ENCODE data around the gene KDM2B.
A peak's percentile ranks its signal among the peaks of the same experiment; 100 is the strongest.

KDM2B gene

DNA sequence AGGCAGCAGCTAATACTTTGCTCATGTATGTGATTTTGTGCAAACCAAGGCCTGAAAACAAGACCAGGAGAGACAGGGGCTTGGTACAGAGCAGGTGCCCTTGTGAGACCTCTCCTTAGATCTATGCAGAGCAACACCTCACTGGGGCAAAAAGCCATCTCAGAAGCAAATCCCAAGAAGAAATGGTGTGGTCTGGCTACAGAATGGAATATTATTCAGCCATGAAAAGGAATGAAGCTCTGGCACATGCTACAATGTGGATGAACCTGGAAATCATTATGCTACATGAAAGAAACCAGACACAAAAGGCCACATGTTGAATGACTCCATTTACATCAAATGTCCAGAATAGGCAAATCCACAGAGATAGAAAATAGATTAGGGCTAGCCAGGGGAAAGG is 61.6 kb downstream of the KDM2B start:
- Histone ChIP-seq H3K4me3 (ENCODE audit: low read length) (no peak overlapping the region), H3K27me3 (ENCODE audit: low read depth, low read length) (no peaks in the 10 kb centered on the region), H3K79me2 (ENCODE audit: low read length) (peaks cover 93% of the 10 kb centered on the region), H2AFZ (ENCODE audit: low read depth, low read length) (no peak overlapping the region), H3K9me3 (ENCODE audit: insufficient read depth, low read length) (no peaks in the 10 kb centered on the region), H4K20me1 (ENCODE audit: insufficient read depth, low read length) (peaks cover 73% of the 10 kb centered on the region), H3K36me3 (replicated peaks; ENCODE audit: low read depth, low read length) (peaks cover 68% of the 10 kb centered on the region), H3K4me2 (ENCODE audit: low read length) (no peak overlapping the region), H3K9ac (ENCODE audit: low read length) (no peak overlapping the region), H3K27ac (ENCODE audit: low read length) (peak overlapping the region; percentile 21; the same call in 1 of the 2 replicates), H3K4me1 (ENCODE audit: low read length) (peaks cover 65% of the 10 kb centered on the region)
- no peak for TF ChIP-seq EZH2phosphoT487 (IDR thresholded peaks at IDR 0.05; ENCODE audit: low read depth)
- TF ChIP-seq, protein P1, sequence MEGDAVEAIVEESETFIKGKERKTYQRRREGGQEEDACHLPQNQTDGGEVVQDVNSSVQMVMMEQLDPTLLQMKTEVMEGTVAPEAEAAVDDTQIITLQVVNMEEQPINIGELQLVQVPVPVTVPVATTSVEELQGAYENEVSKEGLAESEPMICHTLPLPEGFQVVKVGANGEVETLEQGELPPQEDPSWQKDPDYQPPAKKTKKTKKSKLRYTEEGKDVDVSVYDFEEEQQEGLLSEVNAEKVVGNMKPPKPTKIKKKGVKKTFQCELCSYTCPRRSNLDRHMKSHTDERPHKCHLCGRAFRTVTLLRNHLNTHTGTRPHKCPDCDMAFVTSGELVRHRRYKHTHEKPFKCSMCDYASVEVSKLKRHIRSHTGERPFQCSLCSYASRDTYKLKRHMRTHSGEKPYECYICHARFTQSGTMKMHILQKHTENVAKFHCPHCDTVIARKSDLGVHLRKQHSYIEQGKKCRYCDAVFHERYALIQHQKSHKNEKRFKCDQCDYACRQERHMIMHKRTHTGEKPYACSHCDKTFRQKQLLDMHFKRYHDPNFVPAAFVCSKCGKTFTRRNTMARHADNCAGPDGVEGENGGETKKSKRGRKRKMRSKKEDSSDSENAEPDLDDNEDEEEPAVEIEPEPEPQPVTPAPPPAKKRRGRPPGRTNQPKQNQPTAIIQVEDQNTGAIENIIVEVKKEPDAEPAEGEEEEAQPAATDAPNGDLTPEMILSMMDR (IDR thresholded peaks at IDR 0.05; ENCODE audit: low read depth, low read length) = no peak

DNA sequence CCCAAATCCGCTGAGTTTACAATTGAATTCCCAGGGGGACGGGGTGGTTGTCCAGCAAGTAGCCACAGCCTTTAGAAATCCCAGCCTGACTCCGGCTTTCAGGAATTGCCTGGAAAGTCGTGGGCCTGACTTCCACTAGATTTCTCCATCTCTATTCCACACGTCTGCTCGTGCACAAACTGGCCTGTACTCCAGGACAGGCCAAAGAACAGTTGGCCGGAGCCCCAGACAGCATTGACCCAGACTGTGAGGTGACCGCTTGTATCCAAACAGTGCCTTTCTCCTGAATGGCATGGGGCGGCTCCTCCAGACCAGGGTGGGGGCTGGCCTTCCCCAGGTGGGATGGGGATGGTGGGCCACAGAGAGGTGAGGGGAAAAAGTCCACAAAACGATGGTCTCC is 62.2 kb downstream of the KDM2B start:
- peaks cover 68% of the 10 kb centered on the region for H3K36me3 ChIP-seq (replicated peaks; ENCODE audit: low read depth, low read length)

DNA sequence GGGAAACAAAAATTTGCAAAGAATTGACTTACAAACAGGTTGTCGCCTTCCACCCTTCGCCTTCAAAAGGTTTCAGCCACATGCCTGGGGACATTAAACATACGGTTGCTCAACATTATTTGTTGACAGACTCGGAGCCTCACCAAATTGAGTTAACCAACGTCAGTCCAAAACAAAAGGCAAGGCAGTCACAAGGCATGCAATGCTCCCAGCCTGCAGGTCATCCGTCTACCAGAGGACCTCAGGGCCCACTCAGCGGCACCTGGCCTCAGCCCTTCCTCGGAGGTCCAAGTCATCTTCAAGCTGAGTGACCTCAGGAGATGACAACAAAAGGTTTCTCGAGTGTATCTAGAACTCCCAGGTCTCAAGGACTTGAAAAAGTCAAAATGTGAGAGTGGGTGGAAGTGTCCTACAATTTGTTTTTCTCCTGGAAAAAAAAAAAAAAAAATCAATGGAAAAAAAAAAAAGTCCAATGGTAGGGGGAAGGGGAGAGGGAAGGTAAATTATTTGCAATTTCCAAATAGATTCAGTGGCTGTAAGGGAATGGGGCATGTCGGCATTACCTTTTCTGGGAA is 64.3 kb downstream of the KDM2B start:
- TF ChIP-seq EZH2phosphoT487 (IDR thresholded peaks at IDR 0.05; ENCODE audit: low read depth) = no peak
- TF ChIP-seq, protein P1 (IDR thresholded peaks at IDR 0.05; ENCODE audit: low read depth, low read length) = no peak
- Histone ChIP-seq H3K9ac (ENCODE audit: low read length) (no peak overlapping the region), H3K27ac (ENCODE audit: low read length) (no peak overlapping the region), H3K79me2 (ENCODE audit: low read length) (peaks cover 93% of the 10 kb centered on the region), H3K27me3 (ENCODE audit: low read depth, low read length) (no peaks in the 10 kb centered on the region), H3K4me2 (ENCODE audit: low read length) (no peak overlapping the region), H3K9me3 (ENCODE audit: insufficient read depth, low read length) (no peaks in the 10 kb centered on the region), H4K20me1 (ENCODE audit: insufficient read depth, low read length) (peaks cover 76% of the 10 kb centered on the region), H3K36me3 (replicated peaks; ENCODE audit: low read depth, low read length) (peaks cover 81% of the 10 kb centered on the region), H3K4me1 (ENCODE audit: low read length) (peaks cover 43% of the 10 kb centered on the region), H3K4me3 (ENCODE audit: low read length) (no peak overlapping the region), H2AFZ (ENCODE audit: low read depth, low read length) (no peak overlapping the region)

More for the DNA sequence above, 62.2 kb downstream of the KDM2B start:
- H3K27me3 ChIP-seq (ENCODE audit: low read depth, low read length) = no peaks in the 10 kb centered on the region
- no peak overlapping the region for H3K4me3 ChIP-seq (ENCODE audit: low read length)
- no peak for TF ChIP-seq EZH2phosphoT487 (IDR thresholded peaks at IDR 0.05; ENCODE audit: low read depth)
- TF ChIP-seq, protein P1 (IDR thresholded peaks at IDR 0.05; ENCODE audit: low read depth, low read length) = no peak
- no peaks in the 10 kb centered on the region for H3K9me3 ChIP-seq (ENCODE audit: insufficient read depth, low read length)
- no peak overlapping the region for H3K4me2 ChIP-seq (ENCODE audit: low read length)
- peaks cover 73% of the 10 kb centered on the region for H4K20me1 ChIP-seq (ENCODE audit: insufficient read depth, low read length)
- peaks cover 64% of the 10 kb centered on the region for H3K4me1 ChIP-seq (ENCODE audit: low read length)
- no peak overlapping the region for H3K27ac ChIP-seq (ENCODE audit: low read length)
- H3K9ac ChIP-seq (ENCODE audit: low read length) = no peak overlapping the region
- H3K79me2 ChIP-seq (ENCODE audit: low read length) = peaks cover 93% of the 10 kb centered on the region
- H2AFZ ChIP-seq (ENCODE audit: low read depth, low read length) = no peak overlapping the region

GRCh38 chr12:121515615-121516014 is 65.2 kb downstream of the KDM2B start:
- H3K9me3 ChIP-seq (ENCODE audit: insufficient read depth, low read length) = no peaks in the 10 kb centered on the region
- H3K27ac ChIP-seq (ENCODE audit: low read length) = peak overlapping the region; percentile 53
- H3K79me2 ChIP-seq (ENCODE audit: low read length) = peaks cover 92% of the 10 kb centered on the region
- H3K27me3 ChIP-seq (ENCODE audit: low read depth, low read length) = no peaks in the 10 kb centered on the region
- H4K20me1 ChIP-seq (ENCODE audit: insufficient read depth, low read length) = peaks cover 70% of the 10 kb centered on the region
- H3K4me3 ChIP-seq (ENCODE audit: low read length) = no peak overlapping the region
- no peak overlapping the region for H3K9ac ChIP-seq (ENCODE audit: low read length)
- H3K4me1 ChIP-seq (ENCODE audit: low read length) = peaks cover 34% of the 10 kb centered on the region
- peak overlapping the region; percentile 22; the same call in 1 of the 2 replicates for H3K4me2 ChIP-seq (ENCODE audit: low read length)
- peaks cover 73% of the 10 kb centered on the region for H3K36me3 ChIP-seq (replicated peaks; ENCODE audit: low read depth, low read length)
- no peak overlapping the region for H2AFZ ChIP-seq (ENCODE audit: low read depth, low read length)
- TF ChIP-seq, protein P1 (IDR thresholded peaks at IDR 0.05; ENCODE audit: low read depth, low read length) = no peak

Data from OCI-LY3 (cell line).